Activated naive CD4-positive, alpha-beta T cell (primary cell): ENCODE results near the gene MAPK11.

Experiments used
- DNase-seq, 4 experiments: peaks; one replicate each; lab custom pipeline; 2025; lab: John Stamatoyannopoulos, UW

The MAPK11 gene

DNA sequence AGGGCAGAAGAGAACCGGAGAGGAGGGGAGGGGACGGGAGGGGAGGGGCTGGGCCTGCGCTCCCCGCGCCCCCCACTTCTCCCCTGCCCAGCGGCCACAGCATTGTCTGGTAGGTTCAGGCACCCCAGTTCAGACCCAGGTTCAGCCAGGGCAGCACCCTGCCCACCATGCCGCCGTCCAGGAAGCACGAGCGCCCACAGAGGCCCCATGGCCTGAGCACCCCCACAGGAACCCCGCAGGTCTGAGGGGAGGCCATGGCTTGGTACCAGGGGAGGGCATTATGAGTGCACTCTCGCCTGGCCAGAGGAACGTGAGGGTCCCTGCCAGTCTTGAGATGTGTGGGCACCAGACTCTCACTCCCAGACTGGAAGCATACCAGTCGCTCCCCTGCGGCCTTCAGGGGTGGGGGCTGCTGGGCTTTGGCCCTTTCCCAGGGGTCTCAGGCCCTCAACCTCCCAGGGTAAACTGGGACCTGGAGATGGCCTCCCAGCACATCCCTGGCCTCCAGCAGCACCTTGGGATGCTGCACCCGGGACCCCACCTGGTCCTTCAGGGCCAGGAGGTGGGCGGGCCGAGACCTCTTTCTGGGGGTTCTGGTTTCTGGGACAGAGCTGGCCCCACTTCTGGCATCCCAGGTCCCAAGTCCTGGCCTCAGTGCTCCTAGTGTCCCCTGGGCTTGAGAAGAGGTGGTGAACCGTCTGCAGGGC, 37.9 kb upstream of the MAPK11 start:
- DNase-seq, result no peak

DNA sequence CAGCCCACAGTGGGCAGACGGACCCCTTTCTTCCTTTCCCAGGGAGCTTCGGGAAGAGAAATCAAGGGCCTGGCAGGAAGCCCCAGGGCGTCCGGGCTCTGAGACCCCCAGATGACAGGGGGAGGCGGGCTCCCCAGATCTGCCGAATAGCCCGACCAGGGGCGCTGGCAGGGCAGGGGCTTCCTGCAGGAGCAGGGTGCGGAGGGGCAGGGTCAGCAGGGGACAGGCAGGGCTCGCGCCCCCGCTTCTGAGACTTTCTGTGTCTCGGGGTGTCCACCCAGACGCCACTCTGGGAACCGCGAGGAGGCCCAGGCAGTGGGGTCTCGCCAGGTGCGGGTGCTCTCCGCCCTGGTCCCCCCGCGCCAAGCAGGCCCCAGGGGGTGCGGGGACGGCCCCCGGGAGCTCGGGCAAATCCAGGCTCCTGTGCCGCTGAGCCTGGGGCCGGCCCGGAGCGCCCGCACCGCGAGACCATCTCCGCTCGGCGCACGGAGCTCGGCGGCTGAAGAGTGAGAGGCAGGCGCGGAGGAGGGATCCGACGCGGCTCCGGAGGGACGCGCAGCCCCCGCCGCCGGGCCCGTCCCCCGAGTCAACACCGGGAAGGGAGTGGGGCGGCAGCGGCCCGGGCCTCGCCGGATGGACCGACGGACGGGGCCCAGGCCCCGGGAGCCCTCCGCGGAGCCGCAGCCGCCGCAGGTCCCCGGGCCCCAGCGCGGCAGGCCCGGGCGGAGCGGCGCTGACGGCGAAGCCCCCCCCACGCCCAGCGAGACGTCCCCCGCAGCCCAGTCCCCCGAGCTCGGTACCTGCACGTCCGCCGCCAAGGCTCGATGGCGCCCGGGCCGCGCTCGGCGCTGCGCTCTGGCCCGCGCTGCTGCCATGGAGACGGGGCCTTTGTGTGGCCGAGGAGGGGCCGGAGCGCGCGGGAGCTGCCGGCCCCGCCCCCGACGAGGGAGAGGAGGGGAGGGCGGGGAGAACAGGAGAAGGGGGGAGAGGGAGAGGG, 36.9 kb upstream of the MAPK11 start, which contains the start of gene PLXNB2:
Gene PLXNB2, minus strand, starts transcription at position 894 of the 997 bp plus-strand sequence. CDS start 17,062 bp downstream, outside the sequence.
- no peak for DNase-seq

DNA sequence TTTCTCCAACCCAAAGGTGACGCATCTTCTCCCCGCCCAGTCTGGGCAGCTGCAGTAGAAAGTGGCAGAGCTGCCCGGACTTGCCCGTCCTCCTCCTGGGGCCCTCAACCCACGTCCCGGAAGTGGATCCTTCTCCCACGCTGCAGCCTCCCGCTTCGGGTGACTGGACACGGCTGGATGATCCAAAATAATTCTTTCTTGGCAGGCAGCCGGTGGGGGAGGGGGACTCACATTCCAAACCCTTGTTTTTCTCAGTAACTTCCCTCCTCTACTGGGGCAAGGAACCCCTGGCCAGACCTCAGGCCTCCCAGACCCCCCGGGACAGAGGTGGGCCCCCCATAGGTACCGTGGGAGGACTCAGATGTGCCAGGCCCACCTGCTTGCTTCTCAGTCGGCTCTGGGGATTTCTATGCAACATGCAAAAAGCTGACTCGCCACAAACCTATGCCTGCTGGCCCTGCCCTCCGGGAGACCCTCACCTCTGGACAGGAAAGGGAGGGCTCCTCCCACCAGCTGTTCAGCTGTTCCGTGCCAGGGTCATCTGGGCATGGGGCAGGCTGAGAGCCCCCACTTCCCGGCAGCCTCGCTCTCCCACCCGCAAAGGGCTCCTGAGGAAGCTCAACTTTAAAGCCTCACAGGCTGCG, 35.9 kb upstream of the MAPK11 start:
- no peak for DNase-seq

DNA sequence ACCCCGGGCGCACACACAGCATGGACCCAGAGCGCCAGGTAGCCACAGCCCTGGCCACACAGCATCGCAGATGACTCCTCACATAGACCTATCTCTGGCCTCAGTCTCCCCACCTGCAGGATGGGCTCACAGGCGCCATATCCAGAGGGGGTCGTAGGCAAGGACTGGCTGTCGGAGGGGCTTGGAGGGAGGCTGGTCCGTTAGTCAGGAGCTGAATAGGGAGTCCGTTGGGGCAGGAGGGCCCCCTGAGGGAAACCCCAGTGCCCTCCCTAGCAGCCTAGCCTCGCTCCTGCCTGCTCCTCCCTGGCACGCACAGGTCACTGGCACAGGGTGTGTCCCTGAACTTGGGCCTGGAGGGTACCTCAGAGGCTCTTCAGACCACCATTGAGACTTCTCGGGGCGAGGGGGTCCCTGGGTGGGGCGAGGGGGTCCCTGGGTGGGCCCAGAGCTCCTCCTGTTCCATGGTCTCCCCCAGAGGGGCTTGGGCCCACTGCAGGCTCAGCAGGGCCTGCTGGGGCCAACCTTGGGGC, 35.3 kb upstream of the MAPK11 start:
- no peak for DNase-seq

DNA sequence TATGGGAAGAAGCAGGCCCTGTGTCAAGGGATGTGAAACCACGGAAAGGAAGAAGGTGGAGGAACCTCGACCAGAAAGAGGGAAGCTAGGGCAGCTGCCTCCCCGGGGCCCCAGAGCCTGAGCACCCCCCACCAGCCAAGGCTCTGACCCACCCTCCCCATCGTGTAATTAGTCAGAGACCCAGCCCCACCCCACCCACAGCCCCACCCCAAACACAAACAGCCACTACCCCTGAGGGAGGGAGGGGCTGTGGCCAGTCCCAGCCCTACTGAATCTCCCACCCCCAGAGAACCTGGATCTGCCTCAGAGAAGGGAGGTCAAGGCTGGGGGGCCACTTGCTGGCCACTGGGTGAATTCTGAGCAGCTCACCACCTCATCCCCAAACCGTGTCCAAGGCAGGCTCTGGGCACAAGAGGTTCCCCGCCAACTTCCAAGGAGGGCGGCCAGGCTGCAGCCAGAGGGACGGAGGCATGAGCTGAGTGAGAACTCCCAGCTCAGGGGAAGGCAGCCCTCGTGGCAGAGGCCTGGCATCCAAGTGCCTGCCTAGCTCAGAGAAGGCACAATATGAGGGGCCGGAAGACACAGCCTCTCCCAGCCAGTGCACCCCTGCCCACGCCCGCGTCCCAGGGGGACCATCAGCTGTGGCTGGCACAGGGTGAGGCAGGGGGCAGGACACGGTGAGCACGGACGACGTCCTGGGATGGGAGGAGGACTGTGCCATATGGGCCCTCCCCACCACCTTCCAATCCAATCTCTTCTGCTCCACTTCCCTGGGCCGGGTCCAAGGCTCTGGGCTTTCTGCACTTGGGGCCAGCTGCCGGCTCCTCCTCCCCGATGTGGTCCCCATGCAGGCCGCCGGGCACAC, 34.6 kb upstream of the MAPK11 start:
- no peak for DNase-seq

DNA sequence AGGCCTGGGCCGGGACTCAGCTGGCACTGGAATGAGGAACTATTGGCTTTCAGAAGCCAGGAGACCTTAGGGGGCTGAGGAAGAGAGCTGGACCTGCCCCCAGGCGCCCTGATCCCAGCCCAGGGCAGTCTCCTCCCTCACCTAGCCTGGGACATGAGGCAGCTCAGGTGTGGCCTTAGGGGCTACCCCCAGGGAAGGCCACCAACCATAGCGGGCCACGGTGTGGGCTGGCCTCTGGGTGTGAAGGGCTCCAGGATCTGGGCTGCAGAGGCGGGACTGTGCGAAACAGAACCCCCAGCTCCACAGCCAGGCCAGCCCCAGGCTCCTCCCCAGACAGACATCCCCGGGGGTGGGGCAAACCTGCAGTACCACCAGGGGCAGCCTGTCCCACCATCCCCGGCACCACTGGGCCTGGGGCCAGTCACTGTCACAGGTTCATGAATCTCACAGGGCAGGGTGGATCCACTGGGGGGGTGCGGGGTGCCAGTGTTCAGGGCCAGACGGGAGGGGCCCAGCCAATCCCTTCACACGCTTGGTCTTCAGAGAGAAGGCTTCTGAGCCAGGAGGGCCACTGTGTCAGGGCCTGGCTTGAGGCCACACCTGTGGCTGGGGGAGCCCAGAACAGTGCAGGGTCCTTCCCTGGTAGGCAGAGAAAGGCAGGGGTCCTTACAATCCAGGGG, 33.8 kb upstream of the MAPK11 start:
- no peak for DNase-seq

DNA sequence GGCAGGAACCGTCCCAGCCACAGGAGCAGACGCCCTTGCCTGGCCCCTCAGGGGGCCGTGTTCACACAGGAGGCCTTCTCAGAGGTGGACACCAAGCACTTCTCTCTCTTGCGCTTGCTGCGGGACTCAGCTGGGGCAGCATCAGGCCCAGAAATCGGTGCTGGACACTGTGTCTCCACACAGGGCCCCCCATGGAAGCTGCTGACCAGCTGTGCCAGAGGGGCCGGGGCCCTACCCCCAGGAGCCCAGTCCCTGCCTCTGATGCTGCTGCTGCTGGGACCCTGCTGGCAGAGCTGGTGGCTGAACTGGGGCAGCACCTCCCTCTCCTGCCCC, 33.3 kb upstream of the MAPK11 start:
- DNase-seq, result no peak

DNA sequence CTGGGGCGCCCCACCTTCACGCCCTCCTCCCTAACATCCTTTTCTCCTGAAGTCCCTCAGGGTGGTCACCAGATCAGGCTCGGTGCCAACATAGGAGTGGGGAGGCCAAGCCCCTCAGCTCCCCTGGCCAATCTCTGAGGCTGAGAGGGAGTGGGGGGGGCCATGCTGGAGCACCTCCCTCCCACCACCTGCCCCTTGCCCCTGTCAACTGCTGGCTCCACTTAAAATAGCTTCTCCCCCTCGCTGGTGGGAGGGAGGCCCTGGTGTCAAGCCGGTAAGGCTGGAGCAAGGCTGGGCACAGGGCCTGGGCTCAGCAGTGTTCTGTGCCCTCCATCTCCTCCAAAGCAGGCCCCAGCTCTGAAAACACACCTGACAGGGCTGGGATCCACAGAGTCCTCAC, 32.4 kb upstream of the MAPK11 start:
- no peak for DNase-seq

DNA sequence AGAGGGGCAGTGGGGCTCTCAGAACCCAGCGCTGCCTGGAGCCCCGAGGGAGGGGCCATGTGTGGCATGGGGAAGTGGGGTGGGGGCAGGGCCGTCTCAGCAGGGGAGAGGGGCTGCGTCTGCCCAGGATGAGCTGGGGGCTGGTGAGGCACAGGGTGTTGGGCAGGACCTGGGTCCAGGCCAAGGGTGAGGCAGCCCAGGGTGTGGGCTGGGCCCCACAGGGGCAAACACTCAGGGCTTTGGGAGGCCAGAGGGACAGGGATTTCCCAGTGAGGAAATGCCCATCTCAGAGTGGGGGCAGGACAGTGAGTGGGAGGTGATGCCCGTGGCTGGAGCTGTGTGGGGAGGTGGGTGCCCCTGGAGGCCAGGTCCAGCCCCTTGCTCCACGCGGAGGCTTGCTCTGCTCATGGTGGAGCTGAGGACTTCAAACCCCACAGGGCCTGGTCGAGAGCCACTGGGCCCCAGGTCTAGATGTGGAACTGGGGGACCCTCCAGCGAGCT, 31.9 kb upstream of the MAPK11 start:
- no peak for DNase-seq

DNA sequence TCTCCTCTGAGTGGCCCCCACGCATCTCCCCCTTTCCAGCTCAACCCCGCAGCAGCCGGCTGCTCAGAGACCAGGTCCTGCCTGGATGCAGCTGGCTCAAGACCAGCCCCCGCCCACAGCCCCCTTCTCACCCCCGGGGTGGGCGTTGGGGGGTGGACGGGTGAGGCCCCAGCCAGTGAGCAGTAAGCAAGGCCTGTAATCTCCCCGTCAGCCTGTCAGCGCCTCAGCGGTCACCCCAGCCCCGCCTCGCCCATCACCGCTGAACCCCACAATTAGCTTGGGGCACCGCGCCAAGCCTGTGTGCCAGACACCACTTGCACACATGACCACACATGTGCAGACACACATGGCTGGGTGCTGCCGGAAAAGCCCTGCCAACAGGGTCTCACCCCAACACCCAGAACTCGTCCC, 31.4 kb upstream of the MAPK11 start:
- no peak for DNase-seq

DNA sequence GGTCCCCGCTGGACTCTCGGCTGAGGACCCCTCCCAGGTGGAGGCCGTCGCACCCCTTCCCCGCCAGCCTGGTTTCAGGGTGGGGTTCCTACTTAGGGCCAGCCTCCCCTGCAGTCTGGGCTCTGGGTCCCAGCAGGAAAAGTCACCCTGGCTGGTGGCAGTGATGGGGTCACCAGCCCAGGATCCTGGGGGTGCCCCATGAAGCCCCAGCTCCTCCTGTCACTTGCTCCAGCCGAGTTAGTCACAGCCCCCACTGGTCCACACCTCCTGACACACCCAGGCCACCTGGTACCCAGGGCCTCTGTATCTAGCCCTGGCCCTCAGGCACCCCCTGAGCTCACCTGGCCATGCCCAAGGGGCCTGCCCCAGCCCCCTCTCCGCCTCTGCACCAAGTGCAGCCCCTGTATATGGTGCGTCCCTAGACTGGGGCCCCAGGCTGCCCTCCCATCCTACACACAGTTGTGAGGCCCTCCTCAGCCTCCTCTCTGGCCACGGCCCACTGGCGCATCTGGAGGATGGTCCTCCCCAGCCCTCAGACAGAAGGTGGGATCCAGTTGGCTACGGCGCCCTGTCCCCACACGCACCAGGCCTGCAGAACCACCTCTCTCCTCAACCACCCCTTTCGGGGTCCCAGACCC, 30.6 kb upstream of the MAPK11 start:
- no peak for DNase-seq

DNA sequence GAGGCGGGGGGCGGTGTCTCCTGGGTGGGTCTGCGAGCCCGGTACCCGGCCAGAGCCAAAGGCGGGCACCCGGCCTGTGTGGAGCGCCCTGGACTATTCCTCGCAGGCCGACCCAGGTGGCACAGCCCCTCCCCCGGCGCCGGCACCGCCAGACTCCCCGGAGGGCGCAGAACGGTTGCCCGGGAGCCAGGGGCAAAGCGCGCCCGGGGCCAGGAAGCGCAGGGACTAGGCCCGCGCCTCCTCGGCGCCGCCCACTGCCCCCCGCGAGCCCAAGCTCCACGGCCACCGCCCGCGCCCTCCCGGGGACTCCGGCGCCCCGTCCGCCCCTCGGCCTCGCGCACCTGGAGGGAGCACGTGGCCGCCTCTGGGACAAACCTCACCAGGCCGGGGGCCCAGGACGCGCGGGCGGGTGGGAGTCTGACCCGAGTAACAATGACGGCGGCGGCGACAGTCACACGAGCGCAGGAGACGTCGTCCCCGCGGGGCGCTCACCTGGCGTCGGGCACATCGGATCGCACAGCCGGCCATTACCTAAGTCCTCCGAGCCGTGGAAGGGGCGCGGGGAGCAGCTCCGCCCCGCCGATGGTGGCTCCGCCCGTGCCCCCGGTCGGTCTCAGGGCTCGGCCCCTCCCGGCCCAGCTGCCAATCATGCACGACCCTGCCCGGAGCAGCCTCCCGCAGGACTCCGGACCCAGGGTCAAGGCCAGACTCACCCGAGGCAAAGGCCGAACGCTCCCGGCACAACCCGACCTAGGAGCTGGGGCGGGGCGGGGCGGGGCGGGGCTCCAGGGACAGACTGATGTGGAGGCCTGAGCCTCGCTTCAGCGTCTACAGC, 29.8 kb upstream of the MAPK11 start:
- no peak for DNase-seq

DNA sequence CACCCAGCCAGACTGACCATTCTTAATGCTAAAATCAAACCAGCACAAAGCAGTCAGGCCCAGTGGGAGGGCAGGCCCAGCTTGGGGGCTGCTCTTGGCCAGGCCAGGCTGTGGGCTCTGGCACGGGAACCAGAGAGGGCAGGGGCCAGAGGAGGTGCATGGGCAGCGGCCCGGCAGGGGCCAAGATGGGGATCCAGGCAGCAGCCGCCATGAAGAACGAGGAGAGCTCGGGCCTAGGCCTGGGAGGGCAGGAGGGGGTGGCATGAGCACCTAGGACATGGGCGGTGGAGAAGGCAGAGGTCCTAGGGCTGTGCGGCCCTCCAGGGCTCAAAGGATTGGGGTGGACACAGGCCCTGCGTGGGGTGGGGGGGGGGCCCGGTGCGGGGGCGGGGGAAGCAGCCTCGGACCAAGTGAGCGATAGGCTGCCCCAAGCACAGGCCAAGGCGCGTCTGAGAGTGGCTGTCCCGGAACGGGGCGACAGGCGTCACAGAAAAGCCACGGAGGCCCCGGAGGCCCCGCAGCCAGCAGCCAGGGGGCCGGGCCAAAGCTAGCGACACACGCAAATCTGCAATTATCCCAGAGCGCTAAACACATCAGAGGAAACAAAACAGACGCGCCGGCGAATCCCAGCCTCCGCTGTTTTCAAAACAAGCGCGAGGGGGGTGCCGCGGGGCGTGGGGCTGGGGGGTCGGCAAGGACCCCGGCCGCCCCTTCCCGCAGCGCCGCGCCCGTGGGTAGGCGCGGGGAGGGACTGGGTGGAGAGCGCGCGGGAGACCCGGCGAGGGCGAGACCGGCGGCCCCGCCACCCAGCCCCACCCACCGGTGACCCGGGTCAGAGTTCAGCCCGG, 29.0 kb upstream of the MAPK11 start:
- no peak for DNase-seq

DNA sequence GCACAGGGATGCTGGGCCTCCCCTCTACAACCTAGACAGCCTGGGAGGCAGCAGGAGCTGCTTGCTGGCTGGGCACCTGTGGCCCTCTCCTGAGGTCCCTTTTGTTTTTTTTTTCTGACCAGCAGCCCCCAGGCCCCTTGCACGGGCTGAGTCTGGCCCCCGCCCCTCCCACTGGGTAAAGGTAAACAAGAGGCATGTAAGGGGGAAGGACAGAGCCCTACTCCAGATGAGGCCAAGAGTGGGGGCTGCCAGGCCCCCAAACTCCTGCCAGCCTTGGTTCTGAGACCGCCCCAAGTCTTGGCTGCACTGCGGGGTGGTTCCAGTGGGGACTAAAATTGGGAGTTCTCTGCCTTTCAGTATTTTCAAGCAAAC, 28.1 kb upstream of the MAPK11 start:
- DNase-seq, result no peak

DNA sequence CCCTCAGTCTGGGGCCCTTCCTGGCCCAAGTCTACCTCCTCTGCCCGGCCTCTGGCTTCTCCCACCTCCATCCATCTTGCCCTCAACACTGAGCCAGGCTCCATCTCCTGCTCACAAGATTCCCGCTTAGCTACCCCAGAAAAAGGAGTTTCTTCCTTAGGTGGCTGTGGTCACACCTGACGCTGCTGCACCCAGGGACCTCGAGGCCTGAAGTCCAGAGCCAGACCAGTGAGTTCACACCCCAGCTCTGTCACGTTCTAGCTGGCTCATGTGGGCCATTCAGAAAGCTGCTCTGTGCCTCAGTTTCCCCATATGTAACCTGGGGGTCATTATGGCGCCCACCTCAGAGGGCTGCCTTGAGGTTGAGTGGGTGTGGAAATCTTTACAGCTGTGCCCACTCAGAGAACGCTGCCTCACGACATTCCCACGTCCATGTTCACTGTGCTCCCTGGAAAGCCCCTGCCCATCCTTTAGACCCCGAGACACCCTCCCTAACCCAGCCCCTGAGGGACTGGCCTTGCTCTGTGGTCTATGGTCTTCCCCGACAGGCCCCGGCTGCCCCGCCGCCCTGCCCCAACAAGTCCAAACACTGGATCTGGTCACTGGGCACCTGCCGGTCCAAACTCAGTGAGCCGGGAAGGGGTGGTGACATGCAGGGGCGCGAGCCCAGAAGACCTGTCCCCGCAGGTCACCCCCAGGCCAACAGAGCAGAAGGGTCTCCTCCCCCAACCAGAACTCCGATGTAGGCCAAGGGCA, 27.5 kb upstream of the MAPK11 start:
- no peak for DNase-seq

DNA sequence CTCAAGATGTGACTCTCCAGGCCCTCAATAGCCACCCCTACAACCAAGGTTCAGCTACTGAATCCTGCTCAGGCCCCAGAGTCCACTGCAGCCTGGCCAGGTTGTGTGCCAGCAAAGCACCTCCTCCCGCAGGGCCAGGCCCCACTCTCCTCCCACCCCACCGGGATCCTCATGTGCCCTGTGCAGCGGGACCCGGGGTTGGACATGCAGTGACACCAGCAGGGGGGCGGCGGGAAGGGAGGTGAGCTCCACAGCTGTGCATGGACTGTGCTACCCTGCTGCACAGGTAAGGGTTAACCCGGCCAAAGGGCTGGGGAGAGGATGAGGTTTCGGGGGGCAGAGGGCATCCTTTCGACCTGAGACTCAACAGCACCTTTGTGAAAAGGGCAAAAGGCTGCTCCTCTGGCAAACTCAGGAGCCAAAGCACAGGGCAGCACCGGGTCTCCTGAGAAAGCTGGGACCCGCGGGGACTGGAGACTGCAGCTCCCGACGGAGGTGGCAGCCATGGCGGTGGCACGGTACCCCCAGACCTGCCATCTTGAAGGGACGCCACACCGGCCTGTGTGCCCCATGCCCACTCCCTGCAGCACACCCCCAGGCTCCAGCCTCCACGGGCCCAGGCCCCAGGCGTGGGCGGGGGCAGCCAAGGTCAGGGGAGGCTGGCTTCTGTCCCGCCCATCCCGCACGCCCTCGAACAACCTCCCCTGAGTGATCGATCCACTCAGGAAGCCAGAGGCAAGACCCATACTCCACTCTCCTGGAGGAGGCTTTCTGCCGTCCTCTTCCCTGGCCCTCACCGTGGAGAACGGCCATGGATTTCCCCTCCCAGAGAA, 26.7 kb upstream of the MAPK11 start:
- DNase-seq, result no peak

DNA sequence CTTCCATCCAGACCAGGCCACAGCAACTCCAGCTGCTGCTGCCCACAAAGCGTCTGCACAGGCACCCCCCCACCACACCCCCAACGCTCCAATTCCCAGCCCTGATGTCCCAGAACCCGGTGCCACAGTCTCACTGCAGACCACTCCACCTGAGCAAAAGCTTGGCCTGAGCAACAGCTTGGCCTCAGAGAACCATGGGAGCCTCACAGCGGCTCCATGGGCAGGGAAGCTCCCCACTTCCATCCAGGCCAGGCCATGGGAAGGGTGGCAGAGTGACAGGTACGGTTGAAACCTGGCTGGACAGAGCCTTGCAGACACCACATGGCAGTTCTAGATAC, 24.1 kb upstream of the MAPK11 start:
- no peak for DNase-seq
